ENCODE results near the gene PRRC2A. TPM values are rescaled to one million over a fixed set of nuclear protein-coding genes. Genes with fewer than 3 reads are reported as not detected.
A peak's percentile ranks its signal among the peaks of the same experiment; 100 is the strongest.

Gene PRRC2A
- total RNA-seq, 1 donor from 2014 or later = 188 TPM

DNA sequence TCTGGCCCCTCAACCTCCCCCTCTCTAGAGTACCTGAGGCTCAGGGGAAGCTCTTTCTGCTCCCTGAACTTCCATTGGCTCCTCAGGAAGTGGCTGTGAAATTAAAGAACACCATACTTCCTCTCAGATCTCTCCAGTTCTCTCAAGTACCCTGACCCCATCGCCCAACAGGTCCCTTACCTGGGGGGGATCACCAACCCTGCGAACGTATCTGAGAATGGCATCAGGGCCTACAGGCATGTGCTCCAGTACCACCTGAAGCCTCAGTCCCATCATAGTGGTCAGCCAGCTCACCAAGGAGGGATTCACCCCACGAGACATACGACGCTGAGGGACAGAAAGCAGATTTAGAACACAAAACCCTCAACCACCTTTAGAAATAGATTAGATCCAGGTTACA is 20.1 kb downstream of the PRRC2A start:
- no peak overlapping the region for H2AFZ ChIP-seq (ENCODE audit: low read depth, low read length)
- H3K4me3 Mint-ChIP-seq (ENCODE audit: unreplicated experiment) = no peak overlapping the region
- FAIRE-seq = no peak
- no peak overlapping the region for H3K27ac ChIP-seq (ENCODE audit: low read depth, low read length)
- H3K27me3 ChIP-seq (ENCODE audit: insufficient read depth, low read length) = no peaks in the 10 kb centered on the region
- H3K4me3 ChIP-seq (ENCODE audit: insufficient read depth, low read depth, low read length) = no peak overlapping the region
- H3K79me2 ChIP-seq (ENCODE audit: insufficient read depth, low read length) = peaks cover 3% of the 10 kb centered on the region
- no peaks in the 10 kb centered on the region for H3K9me3 ChIP-seq (ENCODE audit: insufficient read depth, low read depth, low read length)
- TF ChIP-seq, protein P1, sequence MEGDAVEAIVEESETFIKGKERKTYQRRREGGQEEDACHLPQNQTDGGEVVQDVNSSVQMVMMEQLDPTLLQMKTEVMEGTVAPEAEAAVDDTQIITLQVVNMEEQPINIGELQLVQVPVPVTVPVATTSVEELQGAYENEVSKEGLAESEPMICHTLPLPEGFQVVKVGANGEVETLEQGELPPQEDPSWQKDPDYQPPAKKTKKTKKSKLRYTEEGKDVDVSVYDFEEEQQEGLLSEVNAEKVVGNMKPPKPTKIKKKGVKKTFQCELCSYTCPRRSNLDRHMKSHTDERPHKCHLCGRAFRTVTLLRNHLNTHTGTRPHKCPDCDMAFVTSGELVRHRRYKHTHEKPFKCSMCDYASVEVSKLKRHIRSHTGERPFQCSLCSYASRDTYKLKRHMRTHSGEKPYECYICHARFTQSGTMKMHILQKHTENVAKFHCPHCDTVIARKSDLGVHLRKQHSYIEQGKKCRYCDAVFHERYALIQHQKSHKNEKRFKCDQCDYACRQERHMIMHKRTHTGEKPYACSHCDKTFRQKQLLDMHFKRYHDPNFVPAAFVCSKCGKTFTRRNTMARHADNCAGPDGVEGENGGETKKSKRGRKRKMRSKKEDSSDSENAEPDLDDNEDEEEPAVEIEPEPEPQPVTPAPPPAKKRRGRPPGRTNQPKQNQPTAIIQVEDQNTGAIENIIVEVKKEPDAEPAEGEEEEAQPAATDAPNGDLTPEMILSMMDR (IDR thresholded peaks at IDR 0.05; ENCODE audit: insufficient read depth, low read depth, low read length) = no peak
- TF ChIP-seq EZH2 (IDR thresholded peaks at IDR 0.05; ENCODE audit: insufficient read depth, low read length) = no peak
- peaks cover 30% of the 10 kb centered on the region for H3K36me3 Mint-ChIP-seq (ENCODE audit: low read depth, unreplicated experiment)
- no peak overlapping the region for H3K9ac ChIP-seq (ENCODE audit: low read length)
- H4K20me1 ChIP-seq (ENCODE audit: insufficient read depth, low read length) = peaks cover 55% of the 10 kb centered on the region
- peaks cover 3% of the 10 kb centered on the region for H3K4me1 Mint-ChIP-seq (ENCODE audit: low read depth, unreplicated experiment)
- no peaks in the 10 kb centered on the region for H3K9me3 Mint-ChIP-seq (ENCODE audit: unreplicated experiment)
- no peak for DNase-seq (ENCODE audit: low read depth)
- no peaks in the 10 kb centered on the region for H3K27me3 Mint-ChIP-seq (ENCODE audit: low read depth, unreplicated experiment)
- H3K4me2 ChIP-seq (ENCODE audit: low read length) = no peak overlapping the region
- H3K27ac Mint-ChIP-seq (ENCODE audit: unreplicated experiment) = peak overlapping the region; percentile 41
- H3K36me3 ChIP-seq (ENCODE audit: insufficient read depth, low read length) = peaks cover 58% of the 10 kb centered on the region
- peaks cover 13% of the 10 kb centered on the region for H3K4me1 ChIP-seq (ENCODE audit: insufficient read depth, low read length)

DNA sequence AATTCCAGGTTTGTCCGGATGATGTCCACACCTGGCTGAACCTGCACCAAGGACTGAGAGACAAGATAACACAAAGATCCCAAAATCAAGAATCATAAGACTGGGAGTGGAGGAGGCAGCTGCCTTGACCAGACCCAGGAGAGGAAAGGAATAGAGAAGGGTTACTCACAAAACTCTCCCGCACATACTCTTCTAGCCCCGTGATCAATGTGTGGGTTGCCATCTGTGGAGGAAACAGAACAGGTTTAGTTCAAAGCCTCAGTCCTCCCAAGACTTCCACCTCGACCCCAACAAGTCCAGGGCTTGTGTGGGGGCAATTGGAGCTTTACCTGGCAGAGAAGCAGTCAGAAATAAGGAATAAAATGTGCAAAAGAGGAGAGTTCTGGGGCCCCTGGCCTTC is 20.9 kb downstream of the PRRC2A start:
- FAIRE-seq = no peak
- H3K4me1 Mint-ChIP-seq (ENCODE audit: low read depth, unreplicated experiment) = peaks cover 3% of the 10 kb centered on the region
- peak overlapping the region; percentile 35 for H3K4me3 Mint-ChIP-seq (ENCODE audit: unreplicated experiment)
- Histone ChIP-seq H3K9me3 (ENCODE audit: insufficient read depth, low read depth, low read length) (no peaks in the 10 kb centered on the region), H3K4me3 (ENCODE audit: insufficient read depth, low read depth, low read length) (no peak overlapping the region), H3K27ac (ENCODE audit: low read depth, low read length) (no peak overlapping the region), H3K79me2 (ENCODE audit: insufficient read depth, low read length) (peaks cover 3% of the 10 kb centered on the region), H3K4me2 (ENCODE audit: low read length) (no peak overlapping the region), H3K9ac (ENCODE audit: low read length) (no peak overlapping the region), H4K20me1 (ENCODE audit: insufficient read depth, low read length) (peaks cover 47% of the 10 kb centered on the region), H3K36me3 (ENCODE audit: insufficient read depth, low read length) (peaks cover 56% of the 10 kb centered on the region), H2AFZ (ENCODE audit: low read depth, low read length) (no peak overlapping the region), H3K4me1 (ENCODE audit: insufficient read depth, low read length) (peaks cover 13% of the 10 kb centered on the region), H3K27me3 (ENCODE audit: insufficient read depth, low read length) (no peaks in the 10 kb centered on the region)
- no peaks in the 10 kb centered on the region for H3K27me3 Mint-ChIP-seq (ENCODE audit: low read depth, unreplicated experiment)
- TF ChIP-seq, protein P1 (IDR thresholded peaks at IDR 0.05; ENCODE audit: insufficient read depth, low read depth, low read length) = no peak
- no peak for TF ChIP-seq EZH2 (IDR thresholded peaks at IDR 0.05; ENCODE audit: insufficient read depth, low read length)
- no peak for DNase-seq (ENCODE audit: low read depth)
- H3K9me3 Mint-ChIP-seq (ENCODE audit: unreplicated experiment) = no peaks in the 10 kb centered on the region
- no peak overlapping the region for H3K27ac Mint-ChIP-seq (ENCODE audit: unreplicated experiment)
- H3K36me3 Mint-ChIP-seq (ENCODE audit: low read depth, unreplicated experiment) = peaks cover 25% of the 10 kb centered on the region

DNA sequence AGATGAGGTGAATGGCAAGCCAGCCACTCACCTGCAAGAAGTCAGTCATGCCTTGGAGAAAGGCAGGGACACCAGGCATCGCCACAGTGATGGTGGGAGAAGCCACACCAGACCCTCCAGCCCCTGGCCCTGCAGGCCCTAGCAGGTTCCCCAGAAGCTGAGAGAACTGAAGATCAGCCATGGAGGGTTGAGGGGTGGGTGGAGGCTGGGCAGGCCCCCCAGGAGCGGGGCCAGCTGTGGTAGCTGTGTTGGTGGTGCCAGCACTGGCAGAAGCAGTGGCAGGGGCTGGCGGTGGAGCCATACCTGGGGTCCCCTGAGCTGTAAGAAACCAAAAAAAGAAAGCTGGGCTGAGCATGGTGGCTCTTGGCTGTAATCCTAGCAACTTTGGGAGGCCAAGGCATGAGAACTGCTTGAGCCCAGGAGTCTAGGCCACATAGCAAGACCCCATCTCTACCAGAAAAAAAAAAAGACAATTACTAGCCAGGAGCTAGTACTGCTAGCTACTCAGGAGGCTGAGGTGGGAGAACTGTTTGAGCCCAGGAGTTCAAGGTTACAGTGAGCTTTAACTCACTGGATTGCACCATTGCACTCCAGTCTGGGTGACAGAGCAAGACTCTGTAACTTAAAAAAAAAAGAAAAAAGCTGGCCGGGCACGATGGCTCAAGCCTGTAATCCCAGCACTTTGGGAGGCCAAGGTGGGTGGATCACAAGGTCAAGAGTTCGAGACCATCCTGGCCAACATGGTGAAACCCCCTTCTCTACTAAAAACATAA is 22.5 kb downstream of the PRRC2A start:
- Mint-ChIP-seq H3K4me3 (ENCODE audit: unreplicated experiment) (no peak overlapping the region), H3K36me3 (ENCODE audit: low read depth, unreplicated experiment) (peaks cover 28% of the 10 kb centered on the region), H3K9me3 (ENCODE audit: unreplicated experiment) (no peaks in the 10 kb centered on the region), H3K27me3 (ENCODE audit: low read depth, unreplicated experiment) (no peaks in the 10 kb centered on the region), H3K4me1 (ENCODE audit: low read depth, unreplicated experiment) (no peaks in the 10 kb centered on the region), H3K27ac (ENCODE audit: unreplicated experiment) (no peak overlapping the region)
- Histone ChIP-seq H2AFZ (ENCODE audit: low read depth, low read length) (no peak overlapping the region), H3K4me2 (ENCODE audit: low read length) (no peak overlapping the region), H3K4me3 (ENCODE audit: insufficient read depth, low read depth, low read length) (no peak overlapping the region), H3K79me2 (ENCODE audit: insufficient read depth, low read length) (peaks cover 3% of the 10 kb centered on the region), H3K9ac (ENCODE audit: low read length) (no peak overlapping the region), H4K20me1 (ENCODE audit: insufficient read depth, low read length) (peaks cover 34% of the 10 kb centered on the region), H3K27ac (ENCODE audit: low read depth, low read length) (no peak overlapping the region), H3K36me3 (ENCODE audit: insufficient read depth, low read length) (peaks cover 54% of the 10 kb centered on the region), H3K9me3 (ENCODE audit: insufficient read depth, low read depth, low read length) (no peaks in the 10 kb centered on the region), H3K4me1 (ENCODE audit: insufficient read depth, low read length) (peaks cover 13% of the 10 kb centered on the region), H3K27me3 (ENCODE audit: insufficient read depth, low read length) (no peaks in the 10 kb centered on the region)
- TF ChIP-seq, protein P1 (IDR thresholded peaks at IDR 0.05; ENCODE audit: insufficient read depth, low read depth, low read length) = no peak
- no peak for TF ChIP-seq EZH2 (IDR thresholded peaks at IDR 0.05; ENCODE audit: insufficient read depth, low read length)
- FAIRE-seq (no peak), DNase-seq (ENCODE audit: low read depth) (no peak)
